Measurements from ENCODE around the gene SLC22A7.

GRCh38 chr6:43271103-43271815 is 26.8 kb upstream of the SLC22A7 start:
- no peak for TF ChIP-seq BHLHE40 (IDR thresholded peaks at IDR 0.05; ENCODE audit: borderline replicate concordance)
- TF ChIP-seq NFRKB (IDR thresholded peaks at IDR 0.05): no peak
- TF ChIP-seq SUZ12 (IDR thresholded peaks at IDR 0.05): no peak
- no peak for TF ChIP-seq FOXK2 (IDR thresholded peaks at IDR 0.05)
- TF ChIP-seq SP1 (IDR thresholded peaks at IDR 0.05): no peak
- no peak for TF ChIP-seq TARDBP (IDR thresholded peaks at IDR 0.05)
- no peak for TF ChIP-seq ZNF384 (IDR thresholded peaks at IDR 0.05)
- no peak for TF ChIP-seq PKNOX1 (IDR thresholded peaks at IDR 0.05)
- no peak for TF ChIP-seq ELF4 (IDR thresholded peaks at IDR 0.05)
- TF ChIP-seq HDGF (IDR thresholded peaks at IDR 0.05; ENCODE audit: borderline replicate concordance): no peak
